ENCODE measurements around the gene DVL1. TPM values are rescaled to one million over a fixed set of nuclear protein-coding genes. Genes with fewer than 3 reads are reported as not detected.
"Not testable (repeated sequence)": the region's sequence is repeated elsewhere in the genome, so short reads cannot be mapped to it uniquely, and the experiment has no call there.

Gene DVL1
- total RNA-seq (2014; rRNA removed; shearing (Covaris generic)): 85.2 and 95.9 TPM in 2 replicates

GRCh38 chr1:1349256-1350012 is at the start of gene DVL1:
TSS of gene DVL1 (minus strand) at chr1:1349418. CDS start at chr1:1349065, 353 bp downstream.
- Histone ChIP-seq H3K9me3 (replicated peaks) (no peaks in the 10 kb centered on the region), H3K27ac (peak within 1 kb of the TSS; percentile 89), H3K36me3 (peaks cover 58% of the 10 kb centered on the region), H3K4me3 (peak within 1 kb of the TSS; percentile 100), H3K27me3 (replicated peaks) (no peaks in the 10 kb centered on the region), H3K4me1 (replicated peaks) (peaks cover 47% of the 10 kb centered on the region)
- DNase-seq (ENCODE audit: low read depth in 1 of 2, low spot score in 2 of 2): peak; percentile 73 to 74

GRCh38 chr1:1398677-1399186 is 49.5 kb upstream of the DVL1 start:
- no peaks in the 10 kb centered on the region for H3K27me3 ChIP-seq (replicated peaks)
- DNase-seq (ENCODE audit: low read depth in 1 of 2, low spot score in 2 of 2): no peak

GRCh38 chr1:1397839-1398523 is 48.8 kb upstream of the DVL1 start:
- no peak for DNase-seq (ENCODE audit: low read depth in 1 of 2, low spot score in 2 of 2)
- H3K36me3 ChIP-seq: peaks cover 91% of the 10 kb centered on the region
- H3K27me3 ChIP-seq (replicated peaks): no peaks in the 10 kb centered on the region
- H3K4me3 ChIP-seq: peak overlapping the region; percentile 92
- H3K4me1 ChIP-seq (replicated peaks): peaks cover 31% of the 10 kb centered on the region
- H3K9me3 ChIP-seq (replicated peaks): no peaks in the 10 kb centered on the region
- H3K27ac ChIP-seq: no peak overlapping the region

More at GRCh38 chr1:1398677-1399186, 49.5 kb upstream of the DVL1 start:
- peaks cover 31% of the 10 kb centered on the region for H3K4me1 ChIP-seq (replicated peaks)
- peak overlapping the region; percentile 44 for H3K27ac ChIP-seq
- peak overlapping the region; percentile 92 for H3K4me3 ChIP-seq
- H3K9me3 ChIP-seq (replicated peaks): no peaks in the 10 kb centered on the region
- peaks cover 91% of the 10 kb centered on the region for H3K36me3 ChIP-seq

- no peaks in the 10 kb centered on the region for H3K9me3 ChIP-seq (replicated peaks)
- no peaks in the 10 kb centered on the region for H3K27me3 ChIP-seq (replicated peaks)
- H3K36me3 ChIP-seq: peaks cover 91% of the 10 kb centered on the region
- DNase-seq (ENCODE audit: low read depth in 1 of 2, low spot score in 2 of 2): no peak
- peaks cover 12% of the 10 kb centered on the region for H3K4me1 ChIP-seq (replicated peaks)
- no peak overlapping the region for H3K27ac ChIP-seq
- no peak overlapping the region for H3K4me3 ChIP-seq
Observed at GRCh38 chr1:1395166-1395565, 45.9 kb upstream of the DVL1 start.

- Histone ChIP-seq H3K27ac (no peak overlapping the region), H3K4me3 (no peak overlapping the region), H3K9me3 (replicated peaks) (no peaks in the 10 kb centered on the region), H3K27me3 (replicated peaks) (no peaks in the 10 kb centered on the region), H3K36me3 (peaks cover 94% of the 10 kb centered on the region), H3K4me1 (replicated peaks) (peaks cover 10% of the 10 kb centered on the region)
- DNase-seq (ENCODE audit: low read depth in 1 of 2, low spot score in 2 of 2): no peak
Observed at GRCh38 chr1:1394116-1394515, 44.9 kb upstream of the DVL1 start.

- Histone ChIP-seq H3K27ac (no peak overlapping the region), H3K36me3 (peaks cover 96% of the 10 kb centered on the region), H3K27me3 (replicated peaks) (no peaks in the 10 kb centered on the region), H3K4me3 (no peak overlapping the region), H3K4me1 (replicated peaks) (peaks cover 9% of the 10 kb centered on the region), H3K9me3 (replicated peaks) (no peaks in the 10 kb centered on the region)
- no peak for DNase-seq (ENCODE audit: low read depth in 1 of 2, low spot score in 2 of 2)
Observed at GRCh38 chr1:1393428-1393827, 44.2 kb upstream of the DVL1 start.

GRCh38 chr1:1393014-1393413 is 43.8 kb upstream of the DVL1 start:
- Histone ChIP-seq H3K9me3 (replicated peaks) (no peaks in the 10 kb centered on the region), H3K36me3 (peaks cover 96% of the 10 kb centered on the region), H3K27me3 (replicated peaks) (no peaks in the 10 kb centered on the region), H3K4me3 (no peak overlapping the region), H3K27ac (no peak overlapping the region), H3K4me1 (replicated peaks) (peaks cover 5% of the 10 kb centered on the region)
- no peak for DNase-seq (ENCODE audit: low read depth in 1 of 2, low spot score in 2 of 2)

GRCh38 chr1:1391225-1391624 is 42.0 kb upstream of the DVL1 start:
- Histone ChIP-seq H3K27me3 (replicated peaks) (no peaks in the 10 kb centered on the region), H3K27ac (no peak overlapping the region), H3K4me1 (replicated peaks) (no peaks in the 10 kb centered on the region), H3K9me3 (replicated peaks) (no peaks in the 10 kb centered on the region), H3K4me3 (no peak overlapping the region), H3K36me3 (peaks cover 99% of the 10 kb centered on the region)
- DNase-seq (ENCODE audit: low read depth in 1 of 2, low spot score in 2 of 2): no peak

GRCh38 chr1:1390675-1391074 is 41.5 kb upstream of the DVL1 start:
- Histone ChIP-seq H3K9me3 (replicated peaks) (no peaks in the 10 kb centered on the region), H3K36me3 (peaks cover 100% of the 10 kb centered on the region), H3K4me3 (no peak overlapping the region), H3K27me3 (replicated peaks) (no peaks in the 10 kb centered on the region), H3K4me1 (replicated peaks) (no peaks in the 10 kb centered on the region), H3K27ac (no peak overlapping the region)
- no peak for DNase-seq (ENCODE audit: low read depth in 1 of 2, low spot score in 2 of 2)

- no peaks in the 10 kb centered on the region for H3K27me3 ChIP-seq (replicated peaks)
- no peaks in the 10 kb centered on the region for H3K9me3 ChIP-seq (replicated peaks)
- no peak overlapping the region for H3K4me3 ChIP-seq
- H3K36me3 ChIP-seq: peaks cover 84% of the 10 kb centered on the region
- DNase-seq (ENCODE audit: low read depth in 1 of 2, low spot score in 2 of 2): no peak
- no peak overlapping the region for H3K27ac ChIP-seq
- no peaks in the 10 kb centered on the region for H3K4me1 ChIP-seq (replicated peaks)
Observed at GRCh38 chr1:1388078-1388472, 38.9 kb upstream of the DVL1 start.

GRCh38 chr1:1387098-1388077 is 38.2 kb upstream of the DVL1 start:
- peaks cover 77% of the 10 kb centered on the region for H3K36me3 ChIP-seq
- no peak overlapping the region for H3K4me3 ChIP-seq
- no peak overlapping the region for H3K27ac ChIP-seq
- no peaks in the 10 kb centered on the region for H3K27me3 ChIP-seq (replicated peaks)
- no peaks in the 10 kb centered on the region for H3K9me3 ChIP-seq (replicated peaks)
- no peaks in the 10 kb centered on the region for H3K4me1 ChIP-seq (replicated peaks)
- DNase-seq (ENCODE audit: low read depth in 1 of 2, low spot score in 2 of 2): no peak

- no peak for DNase-seq (ENCODE audit: low read depth in 1 of 2, low spot score in 2 of 2)
- no peaks in the 10 kb centered on the region for H3K9me3 ChIP-seq (replicated peaks)
- no peak overlapping the region for H3K4me3 ChIP-seq
- H3K27me3 ChIP-seq (replicated peaks): no peaks in the 10 kb centered on the region
- H3K4me1 ChIP-seq (replicated peaks): no peaks in the 10 kb centered on the region
- no peak overlapping the region for H3K27ac ChIP-seq
- H3K36me3 ChIP-seq: peaks cover 71% of the 10 kb centered on the region
Observed at GRCh38 chr1:1385931-1386330, 36.7 kb upstream of the DVL1 start.

GRCh38 chr1:1385339-1385738 is 36.1 kb upstream of the DVL1 start:
- not testable (repeated sequence) for DNase-seq (ENCODE audit: low read depth in 1 of 2, low spot score in 2 of 2)

More at GRCh38 chr1:1385339-1385738, 36.1 kb upstream of the DVL1 start:
- not testable (repeated sequence) for H3K4me3 ChIP-seq; H3K9me3 ChIP-seq (replicated peaks); H3K27me3 ChIP-seq (replicated peaks); H3K4me1 ChIP-seq (replicated peaks); H3K27ac ChIP-seq
- peaks cover 66% of the 10 kb centered on the region for H3K36me3 ChIP-seq
